C4-2B (cell line): ENCODE measurements around the gene UBE2U.
"Not testable (repeated sequence)": the region's sequence is repeated elsewhere in the genome, so short reads cannot be mapped to it uniquely, and the experiment has no call there.

Source experiments
- CTCF ChIP-seq: fragments of 450-650 bp; conservative IDR thresholded peaks from 2 replicates; pipeline ENCODE4 v1.5.1; 2017; ENCODE audit warnings: mild to moderate bottlenecking
- ZFX ChIP-seq: fragments of 450-650 bp; IDR thresholded peaks from 2 replicates; pipeline ENCODE4 v1.6.1; 2017

GRCh38 chr1:64250472-64250871, 47.0 kb downstream of the UBE2U start:
- not testable (repeated sequence) for TF ChIP-seq CTCF, ZFX
